ENCODE data around the gene CTSA.

Gene CTSA

DNA sequence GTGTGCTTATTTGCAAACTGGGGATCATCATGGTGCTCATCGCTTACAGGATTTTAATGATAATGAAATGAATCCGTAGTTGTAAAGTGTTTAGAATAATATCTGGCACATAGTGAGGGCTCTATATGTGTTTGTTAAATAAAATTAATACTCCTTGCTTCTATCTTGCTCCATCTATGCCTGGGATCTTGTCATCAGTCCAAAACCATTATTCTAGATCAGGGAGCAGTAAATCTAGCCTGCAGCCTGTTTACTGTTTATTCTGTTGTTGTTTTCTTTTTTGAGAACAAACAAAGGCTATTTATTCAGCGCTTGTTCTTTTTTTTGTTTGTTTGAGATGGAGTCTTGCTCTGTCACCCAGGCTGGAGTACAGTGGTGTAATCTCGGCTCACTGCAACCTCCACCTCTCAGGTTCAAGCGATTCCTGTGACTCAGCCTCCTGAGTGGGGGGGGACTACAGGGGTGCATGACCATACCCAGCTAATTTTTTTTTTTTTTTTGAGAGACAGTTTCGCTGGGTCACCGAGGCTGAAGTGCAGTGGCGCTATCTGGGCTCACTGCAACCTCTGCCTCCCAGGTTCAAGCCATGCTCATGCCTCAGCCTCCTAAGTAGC is 42.1 kb upstream of the CTSA start:
- H3K4me3 ChIP-seq (replicated peaks; ENCODE audit: low read depth, low read length): no peak overlapping the region
- no peak for DNase-seq (ENCODE audit: extremely low read depth, low read depth)
- TF ChIP-seq, protein P1, sequence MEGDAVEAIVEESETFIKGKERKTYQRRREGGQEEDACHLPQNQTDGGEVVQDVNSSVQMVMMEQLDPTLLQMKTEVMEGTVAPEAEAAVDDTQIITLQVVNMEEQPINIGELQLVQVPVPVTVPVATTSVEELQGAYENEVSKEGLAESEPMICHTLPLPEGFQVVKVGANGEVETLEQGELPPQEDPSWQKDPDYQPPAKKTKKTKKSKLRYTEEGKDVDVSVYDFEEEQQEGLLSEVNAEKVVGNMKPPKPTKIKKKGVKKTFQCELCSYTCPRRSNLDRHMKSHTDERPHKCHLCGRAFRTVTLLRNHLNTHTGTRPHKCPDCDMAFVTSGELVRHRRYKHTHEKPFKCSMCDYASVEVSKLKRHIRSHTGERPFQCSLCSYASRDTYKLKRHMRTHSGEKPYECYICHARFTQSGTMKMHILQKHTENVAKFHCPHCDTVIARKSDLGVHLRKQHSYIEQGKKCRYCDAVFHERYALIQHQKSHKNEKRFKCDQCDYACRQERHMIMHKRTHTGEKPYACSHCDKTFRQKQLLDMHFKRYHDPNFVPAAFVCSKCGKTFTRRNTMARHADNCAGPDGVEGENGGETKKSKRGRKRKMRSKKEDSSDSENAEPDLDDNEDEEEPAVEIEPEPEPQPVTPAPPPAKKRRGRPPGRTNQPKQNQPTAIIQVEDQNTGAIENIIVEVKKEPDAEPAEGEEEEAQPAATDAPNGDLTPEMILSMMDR (IDR thresholded peaks at IDR 0.05; ENCODE audit: low read depth, low read length, missing control alignments): no peak

DNA sequence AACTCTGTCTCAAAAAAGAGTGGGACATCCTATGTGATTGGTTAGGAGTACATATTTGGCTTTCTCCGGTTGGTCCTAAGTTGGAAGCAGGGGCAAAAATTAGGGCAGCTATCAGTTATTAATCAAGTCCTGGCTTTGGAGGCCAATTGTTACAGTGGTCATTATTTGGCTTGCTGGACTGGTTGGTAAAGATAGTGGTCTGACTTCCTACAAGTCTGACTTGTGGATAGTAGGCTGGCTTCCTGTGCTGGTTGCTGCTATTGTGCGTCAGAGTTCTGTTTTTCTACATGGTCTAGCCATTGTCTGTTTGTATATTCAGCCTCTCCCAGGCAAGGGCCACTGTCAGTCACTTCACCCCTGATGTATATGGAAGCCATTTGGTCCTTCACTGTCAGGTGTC is 40.9 kb upstream of the CTSA start:
- H3K4me3 ChIP-seq (replicated peaks; ENCODE audit: low read depth, low read length): no peak overlapping the region
- TF ChIP-seq, protein P1 (IDR thresholded peaks at IDR 0.05; ENCODE audit: low read depth, low read length, missing control alignments): no peak
- DNase-seq (ENCODE audit: extremely low read depth, low read depth): no peak

DNA sequence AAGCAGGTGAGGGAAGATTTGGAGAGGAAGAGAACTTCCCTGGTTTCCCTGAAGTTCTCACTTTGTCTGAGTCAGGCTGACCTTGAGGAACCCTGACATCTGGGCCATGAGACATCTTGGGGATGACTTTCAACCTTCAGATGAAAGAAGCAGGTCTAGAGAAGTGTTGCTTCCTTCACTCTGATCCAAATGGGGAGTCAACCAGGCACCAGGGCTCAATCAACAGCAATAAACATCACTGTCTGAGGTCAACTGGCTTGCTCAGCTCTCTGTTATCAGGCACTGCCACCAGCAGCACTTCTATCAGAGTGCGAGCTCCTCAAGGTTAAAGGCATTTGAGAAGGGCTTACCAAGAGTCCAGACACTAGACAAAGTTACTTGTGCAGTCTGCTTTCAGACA is 40.2 kb upstream of the CTSA start:
- H3K4me3 ChIP-seq (replicated peaks; ENCODE audit: low read depth, low read length): no peak overlapping the region
- DNase-seq (ENCODE audit: extremely low read depth, low read depth): no peak
- TF ChIP-seq, protein P1 (IDR thresholded peaks at IDR 0.05; ENCODE audit: low read depth, low read length, missing control alignments): no peak

DNA sequence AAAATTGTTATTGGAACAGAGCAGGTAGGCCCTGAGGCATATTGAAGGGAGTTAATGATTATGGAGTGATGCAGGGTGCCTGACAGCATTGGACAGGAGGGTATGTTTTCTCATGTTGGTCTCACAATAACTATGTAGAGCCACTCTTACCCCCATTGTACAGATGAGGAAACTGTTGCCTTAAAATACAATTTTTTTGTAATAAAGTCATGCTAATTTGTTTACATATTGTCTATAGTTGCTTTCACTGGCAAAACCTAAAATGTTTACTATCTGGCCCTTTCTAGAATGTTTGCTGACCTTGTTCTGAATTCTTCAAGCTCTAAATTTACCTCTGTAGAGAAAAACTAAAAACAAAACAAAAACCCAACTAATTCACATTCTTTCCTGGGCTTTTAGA is 39.6 kb upstream of the CTSA start:
- TF ChIP-seq, protein P1 (IDR thresholded peaks at IDR 0.05; ENCODE audit: low read depth, low read length, missing control alignments): no peak
- DNase-seq (ENCODE audit: extremely low read depth, low read depth): no peak
- no peak overlapping the region for H3K4me3 ChIP-seq (replicated peaks; ENCODE audit: low read depth, low read length)

DNA sequence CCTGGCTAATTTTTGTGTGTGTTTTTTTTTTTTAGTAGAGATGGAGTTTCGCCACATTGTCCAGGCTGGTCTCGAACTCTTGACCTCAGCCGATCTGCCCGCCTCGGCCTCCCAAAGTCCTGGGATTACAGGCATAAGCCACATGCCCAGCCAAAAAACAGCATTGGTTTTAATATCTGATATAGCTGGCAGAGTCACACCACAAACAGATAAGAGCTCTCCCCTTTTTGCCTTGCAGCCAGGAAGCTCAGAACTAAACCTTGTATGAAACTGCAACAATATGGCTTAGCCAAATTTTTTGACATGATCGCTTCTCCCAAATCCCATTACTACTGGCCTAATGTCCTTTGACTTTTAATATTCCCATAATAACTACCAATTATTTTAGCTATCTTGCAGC is 38.8 kb upstream of the CTSA start:
- no peak overlapping the region for H3K4me3 ChIP-seq (replicated peaks; ENCODE audit: low read depth, low read length)
- TF ChIP-seq, protein P1 (IDR thresholded peaks at IDR 0.05; ENCODE audit: low read depth, low read length, missing control alignments): no peak
- no peak for DNase-seq (ENCODE audit: extremely low read depth, low read depth)

DNA sequence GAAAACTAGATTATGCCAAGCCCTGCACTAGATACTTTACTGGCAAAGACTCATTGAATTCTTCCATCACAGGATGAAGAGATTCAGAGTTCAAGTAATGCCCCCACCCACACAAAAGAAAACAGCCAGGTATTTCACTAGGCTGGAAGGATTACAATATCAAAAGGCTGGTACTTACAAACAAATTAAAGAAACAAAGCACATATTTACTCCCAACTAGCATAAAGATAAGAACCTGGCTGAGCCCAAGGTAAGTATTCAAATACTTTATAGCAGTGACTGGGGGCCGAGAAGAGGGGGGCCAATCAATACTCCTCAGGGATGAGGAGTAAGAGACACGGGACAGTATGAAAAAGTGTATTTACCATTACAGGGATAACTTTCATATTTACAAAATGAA is 37.7 kb upstream of the CTSA start:
- DNase-seq (ENCODE audit: extremely low read depth, low read depth): no peak
- TF ChIP-seq, protein P1 (IDR thresholded peaks at IDR 0.05; ENCODE audit: low read depth, low read length, missing control alignments): no peak
- no peak overlapping the region for H3K4me3 ChIP-seq (replicated peaks; ENCODE audit: low read depth, low read length)
